Keratinocyte (primary cell): ENCODE results near the gene CAMKK2. TPM values are rescaled to one million over a fixed set of nuclear protein-coding genes. Genes with fewer than 3 reads are reported as not detected.

ENCODE experiments used
- DNase-seq: peaks from one replicate; pipeline ENCODE4 v3.0.0-alpha.2; 2011; ENCODE audit warnings: low read depth, missing footprints, low spot score
- FAIRE-seq: peaks from 2 replicates; lab custom pipeline; 2011; peaks lifted over from hg19 to GRCh38; lab: Jason Lieb, UNC
- H2AFZ ChIP-seq: 2 replicates; pipeline ENCODE4 v1.6.0; 2012; ENCODE audit warnings: low read length, control low read depth, inconsistent platforms; ENCODE audit not compliant: control insufficient read depth
- H3K27ac ChIP-seq: 2 replicates; pipeline ENCODE4 v1.5.1; 2011; ENCODE audit warnings: low read length; ENCODE audit not compliant: control insufficient read depth, insufficient read depth
- H3K27me3 ChIP-seq: 3 replicates; pipeline ENCODE4 v1.6.0; 2011; ENCODE audit warnings: low read length; ENCODE audit not compliant: control insufficient read depth, insufficient read depth; ENCODE audit errors: extremely low read depth
- H3K36me3 ChIP-seq, 2 experiments: 2 replicates in 1 of 2; 3 replicates in 1 of 2; pipeline ENCODE4 v1.5.1; 2011; ENCODE audit warnings: low read length in 2 of 2, mild to moderate bottlenecking in 1 of 2; ENCODE audit not compliant: control insufficient read depth in 2 of 2, insufficient read depth in 2 of 2; ENCODE audit errors: extremely low read depth in 1 of 2
- H3K4me1 ChIP-seq: 3 replicates; pipeline ENCODE4 v1.5.1; 2011; ENCODE audit warnings: low read length; ENCODE audit not compliant: control insufficient read depth, insufficient read depth; ENCODE audit errors: extremely low read depth
- H3K4me2 ChIP-seq: 3 replicates; pipeline ENCODE4 v1.6.0; 2011; ENCODE audit warnings: low read depth, low read length; ENCODE audit not compliant: control insufficient read depth, insufficient read depth; ENCODE audit errors: extremely low read depth
- H3K4me3 ChIP-seq, 3 experiments: fragments of 200-600 bp in 1 of 3; sonication (generic) in 1 of 3; 2 replicates in 2 of 3; 3 replicates in 1 of 3; pipeline ENCODE4 v1.5.1; 2011 to 2016; ENCODE audit warnings: low read length in 3 of 3, mild to moderate bottlenecking in 3 of 3, control low read depth in 2 of 3, inconsistent platforms in 1 of 3, low read depth in 1 of 3, mixed read lengths in 1 of 3, mixed run types in 1 of 3, moderate library complexity in 1 of 3; ENCODE audit not compliant: control insufficient read depth in 2 of 3, insufficient read depth in 2 of 3; ENCODE audit errors: extremely low read depth in 1 of 3
- H3K79me2 ChIP-seq: 2 replicates; pipeline ENCODE4 v1.6.0; 2012; ENCODE audit warnings: low read length; ENCODE audit not compliant: control insufficient read depth, insufficient read depth
- H3K9ac ChIP-seq: 3 replicates; pipeline ENCODE4 v1.6.0; 2011; ENCODE audit warnings: low read length; ENCODE audit not compliant: control insufficient read depth, insufficient read depth; ENCODE audit errors: extremely low read depth
- H3K9me1 ChIP-seq: 3 replicates; pipeline ENCODE4 v1.6.0; 2011; ENCODE audit warnings: low read length; ENCODE audit not compliant: control insufficient read depth, insufficient read depth; ENCODE audit errors: extremely low read depth
- H3K9me3 ChIP-seq: 2 replicates; pipeline ENCODE4 v1.5.1; 2012; ENCODE audit warnings: low read depth, low read length; ENCODE audit not compliant: control insufficient read depth
- H4K20me1 ChIP-seq: 3 replicates; pipeline ENCODE4 v1.6.0; 2011; ENCODE audit warnings: low read length; ENCODE audit not compliant: control insufficient read depth, insufficient read depth; ENCODE audit errors: extremely low read depth
- CTCF ChIP-seq, 3 experiments: IDR thresholded peaks in 1 of 3; conservative IDR thresholded peaks in 1 of 3; optimal IDR thresholded peaks in 1 of 3; 2 replicates in 2 of 3; 3 replicates in 1 of 3; pipeline versions ENCODE3 to v1.5.1; 2011; ENCODE audit warnings: low read length in 3 of 3, mild to moderate bottlenecking in 3 of 3, moderate library complexity in 2 of 3, control low read depth in 1 of 3, inconsistent platforms in 1 of 3; ENCODE audit not compliant: insufficient read depth in 2 of 3; ENCODE audit errors: extremely low read depth in 1 of 3
- EZH2 ChIP-seq: IDR thresholded peaks from one replicate; pipeline ENCODE4 v1.6.1; 2012; ENCODE audit warnings: inconsistent platforms, mild to moderate bottlenecking, low read length, moderate library complexity
- dilution Hi-C: fragments of 300-500 bp; cut with MboI; formaldehyde crosslinking; loops from one replicate; pipeline ENCODE4 v1.7.0; 2020; ENCODE audit warnings: low sequenced_read_pairs; ENCODE audit not compliant: extremely low pct_ligation_motif_present
- polyA plus RNA-seq, 5 experiments: library from polyadenylated mRNA; depleted of rRNA in 3 of 5; stranded (reverse) in 3 of 5; stranded (forward) in 1 of 5; unstranded in 1 of 5; fragments of >200 nt; gene quantifications; 1 replicate in 1 of 5; 2 replicates in 3 of 5; 3 replicates in 1 of 5; pipeline versions ENCODE4 v1.2.1 to v1.2.3, GENCODE V29; 2011 to 2012; ENCODE audit warnings: missing spikeins in 2 of 5, low read depth in 1 of 5, low replicate concordance in 1 of 5

Gene CAMKK2
- polyA plus RNA-seq, 1 donor (not counting 4 experiments of a cell fraction or from before 2014, with no cell fraction given), result 18.6 TPM

- Histone ChIP-seq H3K79me2 (no peaks in the 10 kb centered on the region), H3K36me3 (peaks cover 10 to 24% of the 10 kb centered on the region in 2 experiments), H3K4me3 (no peak overlapping the region), H3K27me3 (no peaks in the 10 kb centered on the region), H2AFZ (no peak overlapping the region), H3K9me3 (no peaks in the 10 kb centered on the region), H3K27ac (no peak overlapping the region), H4K20me1 (no peaks in the 10 kb centered on the region), H3K9me1 (no peaks in the 10 kb centered on the region), H3K4me1 (no peaks in the 10 kb centered on the region), H3K4me2 (no peak overlapping the region), H3K9ac (no peak overlapping the region)
- DNase-seq (no peak), FAIRE-seq (no peak)
- TF ChIP-seq EZH2 (no peak), CTCF (optimal IDR thresholded peaks at IDR 0.05 in 1 of 3, IDR thresholded peaks at IDR 0.05 in 1 of 3, conservative IDR thresholded peaks at IDR 0.05 in 1 of 3; ENCODE audit: extremely low read depth in 1 of 3, insufficient read depth in 2 of 3, low read length in 3 of 3) (no peak)
- dilution Hi-C loops, result no loop called here
Measured at GRCh38 chr12:121267822-121268221, 28.7 kb downstream of the CAMKK2 start.

GRCh38 chr12:121264951-121265515 is 31.5 kb downstream of the CAMKK2 start:
- no peaks in the 10 kb centered on the region for H3K9me3 ChIP-seq
- no peaks in the 10 kb centered on the region for H3K9me1 ChIP-seq
- no peaks in the 10 kb centered on the region for H3K27me3 ChIP-seq
- no peak overlapping the region for H3K9ac ChIP-seq
- no peak for DNase-seq
- H3K27ac ChIP-seq, result no peak overlapping the region
- no peak overlapping the region for H3K4me3 ChIP-seq
- TF ChIP-seq CTCF (optimal IDR thresholded peaks at IDR 0.05 in 1 of 3, IDR thresholded peaks at IDR 0.05 in 1 of 3, conservative IDR thresholded peaks at IDR 0.05 in 1 of 3; ENCODE audit: extremely low read depth in 1 of 3, insufficient read depth in 2 of 3, low read length in 3 of 3), result no peak
- no peak for TF ChIP-seq EZH2
- H2AFZ ChIP-seq, result no peak overlapping the region
- no peak for FAIRE-seq
- H3K4me1 ChIP-seq, result no peaks in the 10 kb centered on the region
- H4K20me1 ChIP-seq, result no peaks in the 10 kb centered on the region
- H3K36me3 ChIP-seq, result peaks cover 8 to 30% of the 10 kb centered on the region in 2 experiments
- H3K4me2 ChIP-seq, result no peak overlapping the region
- dilution Hi-C loops, result no loop called here
- no peaks in the 10 kb centered on the region for H3K79me2 ChIP-seq
